OCI-LY1 (cell line): ENCODE data around the gene WDR5B.

ENCODE experiments used
- H2AFZ ChIP-seq: fragments of 200-600 bp; sonication (generic), shearing (Covaris generic); 2 replicates; pipeline ENCODE4 v1.6.0; 2014; ENCODE audit warnings: antibody characterized with exemption, mild to moderate bottlenecking, low read length
- H3F3A ChIP-seq: fragments of 200-600 bp; sonication (generic), shearing (Covaris generic); 2 replicates; pipeline ENCODE4 v1.6.0; 2014; ENCODE audit warnings: mild to moderate bottlenecking, antibody characterized with exemption, low read length, moderate library complexity; ENCODE audit not compliant: insufficient read depth
- H3K27ac ChIP-seq: fragments of 200-600 bp; sonication (generic); 2 replicates; pipeline ENCODE4 v1.5.1; 2014; ENCODE audit warnings: low read length, mixed run types, mild to moderate bottlenecking, low read depth; ENCODE audit not compliant: poor library complexity, severe bottlenecking
- H3K27me3 ChIP-seq: fragments of 200-600 bp; sonication (generic); 2 replicates; pipeline ENCODE4 v1.6.0; 2014; ENCODE audit warnings: antibody characterized with exemption, mild to moderate bottlenecking, low read length, moderate library complexity; ENCODE audit not compliant: insufficient read depth
- H3K36me3 ChIP-seq: fragments of 200-600 bp; sonication (generic); 2 replicates; pipeline ENCODE4 v1.6.1; 2014; ENCODE audit warnings: mild to moderate bottlenecking, antibody characterized with exemption, low read length, moderate library complexity, mixed read lengths; ENCODE audit not compliant: insufficient read depth
- H3K4me1 ChIP-seq: fragments of 200-600 bp; sonication (generic); 2 replicates; pipeline ENCODE4 v1.5.1; 2014; ENCODE audit warnings: mild to moderate bottlenecking, low read length, moderate library complexity; ENCODE audit not compliant: insufficient read depth, severe bottlenecking
- H3K4me2 ChIP-seq: fragments of 200-600 bp; sonication (generic), shearing (Covaris generic); 2 replicates; pipeline ENCODE4 v1.6.1; 2014; ENCODE audit warnings: low read length
- H3K4me3 ChIP-seq: fragments of 200-600 bp; sonication (generic); 2 replicates; pipeline ENCODE4 v1.5.1; 2014; ENCODE audit warnings: low read length, low read depth, mild to moderate bottlenecking, mixed read lengths; ENCODE audit not compliant: poor library complexity, severe bottlenecking
- H3K79me2 ChIP-seq: fragments of 200-600 bp; shearing (Covaris generic); 2 replicates; pipeline ENCODE4 v1.6.1; 2016; ENCODE audit warnings: mixed run types, low read length, mixed read lengths; ENCODE audit not compliant: insufficient read depth
- H3K9ac ChIP-seq: fragments of 200-600 bp; sonication (generic), shearing (Covaris generic); 2 replicates; pipeline ENCODE4 v1.6.1; 2014; ENCODE audit warnings: mild to moderate bottlenecking, low read length, mixed read lengths
- H3K9me2 ChIP-seq: fragments of 200-600 bp; sonication (generic), shearing (Covaris generic); 2 replicates; pipeline ENCODE4 v1.6.1; 2014; ENCODE audit warnings: low read depth, mild to moderate bottlenecking, low read length, mixed read lengths
- H3K9me3 ChIP-seq: fragments of 200-600 bp; shearing (Covaris generic); 2 replicates; pipeline ENCODE4 v1.6.1; 2014; ENCODE audit warnings: low read length, mixed read lengths
- H4K20me1 ChIP-seq: fragments of 200-600 bp; sonication (generic), shearing (Covaris generic); 2 replicates; pipeline ENCODE4 v1.6.0; 2016; ENCODE audit warnings: mild to moderate bottlenecking, low read length; ENCODE audit not compliant: insufficient read depth
- EZH2 ChIP-seq: fragments of 200-600 bp; sonication (generic), shearing (Covaris generic); IDR thresholded peaks from 2 replicates; pipeline ENCODE4 v1.8.0; 2017; ENCODE audit warnings: borderline replicate concordance, mixed run types, mild to moderate bottlenecking, antibody characterized with exemption, low read length, moderate library complexity, mixed read lengths
- TF ChIP-seq, protein P1 (sequence below): fragments of 200-600 bp; sonication (generic), shearing (Covaris generic); IDR thresholded peaks from 2 replicates; pipeline ENCODE4 v1.5.1; 2017; ENCODE audit warnings: mild to moderate bottlenecking, antibody characterized with exemption, low read length, moderate library complexity, mixed read lengths

Gene WDR5B

DNA sequence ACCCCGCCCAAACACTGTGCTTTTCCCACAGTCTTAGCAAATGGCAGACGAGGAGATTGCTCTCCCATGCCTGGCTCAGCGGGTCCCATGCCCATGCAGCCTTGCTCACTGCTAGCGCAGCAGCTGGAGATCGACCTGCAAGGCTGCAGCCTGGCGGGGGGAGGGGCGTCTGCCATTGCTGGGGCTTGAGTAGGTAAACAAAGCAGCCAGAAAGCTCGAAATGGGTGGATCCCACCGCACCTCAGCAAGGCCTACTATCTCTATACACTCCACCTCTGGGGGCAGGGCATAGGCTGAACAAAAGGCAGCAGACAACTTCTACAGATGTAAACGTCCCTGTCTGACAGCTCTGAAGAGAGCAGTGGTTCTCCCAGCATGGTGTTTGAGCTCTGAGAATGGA lies 27.2 kb upstream of the WDR5B start:
- H3K4me1 ChIP-seq = no peaks in the 10 kb centered on the region
- no peaks in the 10 kb centered on the region for H3K9me2 ChIP-seq
- peaks cover 80% of the 10 kb centered on the region for H3K36me3 ChIP-seq
- H3K27ac ChIP-seq = no peak overlapping the region
- H3K9ac ChIP-seq = no peak overlapping the region
- TF ChIP-seq EZH2 = no peak
- H3K4me2 ChIP-seq = no peak overlapping the region
- H3K4me3 ChIP-seq = no peak overlapping the region
- no peak overlapping the region for H2AFZ ChIP-seq
- H3K79me2 ChIP-seq = no peaks in the 10 kb centered on the region
- H4K20me1 ChIP-seq = no peaks in the 10 kb centered on the region
- no peaks in the 10 kb centered on the region for H3K27me3 ChIP-seq
- H3K9me3 ChIP-seq = no peaks in the 10 kb centered on the region
- no peaks in the 10 kb centered on the region for H3F3A ChIP-seq

DNA sequence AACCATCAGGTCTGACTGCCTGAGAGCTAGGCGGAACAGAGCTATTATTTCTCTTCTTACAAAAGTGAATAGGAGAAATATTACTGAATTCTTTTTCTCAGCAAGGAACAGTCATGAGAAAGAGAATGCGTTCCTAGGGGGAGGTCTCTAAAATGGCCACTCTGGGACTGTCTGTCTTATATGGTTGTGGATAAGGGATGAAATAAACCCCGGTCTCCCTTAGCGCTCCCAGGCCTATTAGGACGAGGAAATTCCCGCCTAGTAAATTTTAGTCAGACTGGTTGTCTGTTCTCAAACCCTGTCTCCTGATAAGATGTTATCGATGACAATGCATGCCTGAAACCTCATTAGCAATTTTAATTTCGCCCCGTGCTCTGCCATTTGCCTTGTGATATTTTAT lies 20.1 kb upstream of the WDR5B start:
- H3F3A ChIP-seq = no peaks in the 10 kb centered on the region
- peaks cover 86% of the 10 kb centered on the region for H3K36me3 ChIP-seq
- H3K4me3 ChIP-seq = no peak overlapping the region
- 0 out of 2 replicates have a peak, but pooled peaks cover 2% of the 10 kb centered on the region for H3K9me3 ChIP-seq
- H3K9me2 ChIP-seq = no peaks in the 10 kb centered on the region
- no peaks in the 10 kb centered on the region for H3K27me3 ChIP-seq
- no peak overlapping the region for H2AFZ ChIP-seq
- TF ChIP-seq, protein P1, sequence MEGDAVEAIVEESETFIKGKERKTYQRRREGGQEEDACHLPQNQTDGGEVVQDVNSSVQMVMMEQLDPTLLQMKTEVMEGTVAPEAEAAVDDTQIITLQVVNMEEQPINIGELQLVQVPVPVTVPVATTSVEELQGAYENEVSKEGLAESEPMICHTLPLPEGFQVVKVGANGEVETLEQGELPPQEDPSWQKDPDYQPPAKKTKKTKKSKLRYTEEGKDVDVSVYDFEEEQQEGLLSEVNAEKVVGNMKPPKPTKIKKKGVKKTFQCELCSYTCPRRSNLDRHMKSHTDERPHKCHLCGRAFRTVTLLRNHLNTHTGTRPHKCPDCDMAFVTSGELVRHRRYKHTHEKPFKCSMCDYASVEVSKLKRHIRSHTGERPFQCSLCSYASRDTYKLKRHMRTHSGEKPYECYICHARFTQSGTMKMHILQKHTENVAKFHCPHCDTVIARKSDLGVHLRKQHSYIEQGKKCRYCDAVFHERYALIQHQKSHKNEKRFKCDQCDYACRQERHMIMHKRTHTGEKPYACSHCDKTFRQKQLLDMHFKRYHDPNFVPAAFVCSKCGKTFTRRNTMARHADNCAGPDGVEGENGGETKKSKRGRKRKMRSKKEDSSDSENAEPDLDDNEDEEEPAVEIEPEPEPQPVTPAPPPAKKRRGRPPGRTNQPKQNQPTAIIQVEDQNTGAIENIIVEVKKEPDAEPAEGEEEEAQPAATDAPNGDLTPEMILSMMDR = no peak
- no peak for TF ChIP-seq EZH2
- H3K4me1 ChIP-seq = no peaks in the 10 kb centered on the region
- H3K27ac ChIP-seq = no peak overlapping the region
- H3K4me2 ChIP-seq = no peak overlapping the region
- no peaks in the 10 kb centered on the region for H4K20me1 ChIP-seq
- H3K9ac ChIP-seq = no peak overlapping the region
- H3K79me2 ChIP-seq = no peaks in the 10 kb centered on the region

DNA sequence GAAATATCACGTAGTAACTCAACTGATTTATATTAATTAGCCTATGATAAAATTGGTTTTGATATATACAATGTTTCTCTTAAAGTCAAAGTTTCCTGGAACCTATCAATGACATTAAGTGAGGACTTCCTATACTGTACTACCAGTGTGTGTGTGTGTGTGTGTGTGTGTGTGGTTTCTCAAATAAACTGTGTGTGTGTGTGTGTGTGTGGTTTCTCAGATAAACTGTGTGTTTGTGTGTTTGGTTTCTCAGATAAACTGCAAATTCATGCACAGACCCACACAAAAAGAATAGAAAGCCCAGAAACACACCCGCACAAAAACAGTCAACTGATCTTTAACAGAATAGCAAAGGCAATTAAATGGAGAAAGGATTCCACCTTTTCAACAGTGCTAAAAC lies 14.5 kb upstream of the WDR5B start:
- H2AFZ ChIP-seq = no peak overlapping the region
- H3K9me3 ChIP-seq = no peaks in the 10 kb centered on the region
- no peak overlapping the region for H3K4me2 ChIP-seq
- TF ChIP-seq, protein P1 = no peak
- no peak for TF ChIP-seq EZH2
- peaks cover 80% of the 10 kb centered on the region for H3K36me3 ChIP-seq
- no peaks in the 10 kb centered on the region for H3K9me2 ChIP-seq
- H4K20me1 ChIP-seq = no peaks in the 10 kb centered on the region
- no peak overlapping the region for H3K27ac ChIP-seq
- no peak overlapping the region for H3K9ac ChIP-seq
- H3K79me2 ChIP-seq = no peaks in the 10 kb centered on the region
- H3K4me3 ChIP-seq = no peak overlapping the region
- H3K27me3 ChIP-seq = no peaks in the 10 kb centered on the region
- no peaks in the 10 kb centered on the region for H3F3A ChIP-seq
- no peaks in the 10 kb centered on the region for H3K4me1 ChIP-seq

DNA sequence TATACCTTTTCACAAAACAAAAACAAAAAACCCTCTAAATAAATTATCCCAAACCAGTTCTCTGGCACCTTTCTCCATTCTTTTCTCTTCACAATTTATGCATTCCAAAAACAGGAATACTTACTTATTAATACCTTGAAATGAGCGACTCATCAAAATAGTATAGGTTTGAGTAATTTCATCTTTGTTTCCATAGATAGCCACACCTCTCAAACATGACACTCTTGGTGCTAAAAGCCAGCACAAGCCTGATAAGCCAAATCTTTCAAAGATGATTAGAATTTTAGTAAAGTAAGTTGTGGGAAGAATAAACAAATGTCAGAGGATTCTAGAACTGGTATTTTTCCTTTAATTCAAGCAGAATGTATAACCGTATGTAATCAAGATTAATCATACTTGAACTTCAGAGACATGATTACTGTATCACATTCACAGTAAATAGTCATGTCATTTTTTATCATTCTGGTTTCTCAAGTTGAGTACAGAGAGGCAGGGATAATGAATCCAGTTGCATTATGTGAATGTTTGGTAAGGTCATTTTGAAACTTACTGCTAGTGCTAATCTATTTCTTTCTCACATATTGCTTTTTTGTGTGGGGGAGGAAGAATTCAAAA lies 12.1 kb upstream of the WDR5B start:
- no peaks in the 10 kb centered on the region for H4K20me1 ChIP-seq
- no peak for TF ChIP-seq EZH2
- TF ChIP-seq, protein P1 = no peak
- H3K27ac ChIP-seq = no peak overlapping the region
- no peak overlapping the region for H3K9ac ChIP-seq
- H3K27me3 ChIP-seq = no peaks in the 10 kb centered on the region
- no peak overlapping the region for H3K4me2 ChIP-seq
- no peaks in the 10 kb centered on the region for H3K9me2 ChIP-seq
- no peaks in the 10 kb centered on the region for H3K79me2 ChIP-seq
- H3K4me3 ChIP-seq = no peak overlapping the region
- H3F3A ChIP-seq = no peaks in the 10 kb centered on the region
- no peaks in the 10 kb centered on the region for H3K9me3 ChIP-seq
- no peak overlapping the region for H2AFZ ChIP-seq
- H3K36me3 ChIP-seq = peaks cover 84% of the 10 kb centered on the region
- H3K4me1 ChIP-seq = no peaks in the 10 kb centered on the region
